Thymus (tissue), 11 donors: ENCODE measurements around the gene ANKRD13C. TPM values are rescaled to one million over a fixed set of nuclear protein-coding genes. Genes with fewer than 3 reads are reported as not detected.

Experiments used
- DNase-seq, 9 donors: peaks; one replicate each; pipeline ENCODE4 v3.0.0-alpha.2; 2013; ENCODE audit warnings: low spot score in 9 of 9, low read depth in 6 of 9, missing footprints in 1 of 9
- H3K27ac ChIP-seq, 2 donors: one replicate each; pipeline ENCODE4 v1.5.1; 2013; ENCODE audit warnings: control low read depth in 1 of 2, low read depth in 1 of 2, low read length in 1 of 2, mild to moderate bottlenecking in 1 of 2, moderate library complexity in 1 of 2
- H3K27me3 ChIP-seq, 2 donors: one replicate each; pipeline ENCODE4 v1.5.1; 2013; ENCODE audit warnings: low read length in 1 of 2; ENCODE audit not compliant: control insufficient read depth in 2 of 2, insufficient read depth in 1 of 2
- H3K36me3 ChIP-seq, 2 donors: one replicate each; pipeline ENCODE4 v1.5.1; 2013; ENCODE audit warnings: low read length in 1 of 2, mild to moderate bottlenecking in 1 of 2, moderate library complexity in 1 of 2; ENCODE audit not compliant: control insufficient read depth in 2 of 2, insufficient read depth in 2 of 2
- H3K4me1 ChIP-seq, 2 donors: one replicate each; pipeline ENCODE4 v1.5.1; 2013; ENCODE audit warnings: low read length in 2 of 2; ENCODE audit not compliant: control insufficient read depth in 2 of 2, insufficient read depth in 2 of 2
- H3K4me3 ChIP-seq, 2 donors: one replicate each; pipeline ENCODE4 v1.5.1; 2013; ENCODE audit warnings: low read length in 2 of 2, control low read depth in 1 of 2, mild to moderate bottlenecking in 1 of 2
- H3K9me3 ChIP-seq, 2 donors: one replicate each; pipeline ENCODE4 v1.5.1; 2013; ENCODE audit warnings: low read length in 1 of 2, mild to moderate bottlenecking in 1 of 2; ENCODE audit not compliant: control insufficient read depth in 2 of 2, insufficient read depth in 1 of 2
- WGBS: extraction: QIAGEN DNeasy Blood & Tissue Kit; methylation state at CpG from one replicate; pipeline ENCODE4 v1.1.7; 2013; 5-methylcytosine and 5-hydroxymethylcytosine counted together
- polyA plus RNA-seq: library from polyadenylated mRNA; stranded (reverse); fragments of 200-250 nt; gene quantifications from one replicate; pipeline ENCODE4 v1.2.3, GENCODE V29; 2013
- total RNA-seq: library from RNA; stranded (reverse); fragments of 120-200 nt; gene quantifications from one replicate; pipeline ENCODE4 v1.2.4, GENCODE V29; 2013
- donor health status: healthy.

The ANKRD13C gene
- total and polyA plus RNA-seq, 2 donors = 18.6 to 24.9 TPM

DNA sequence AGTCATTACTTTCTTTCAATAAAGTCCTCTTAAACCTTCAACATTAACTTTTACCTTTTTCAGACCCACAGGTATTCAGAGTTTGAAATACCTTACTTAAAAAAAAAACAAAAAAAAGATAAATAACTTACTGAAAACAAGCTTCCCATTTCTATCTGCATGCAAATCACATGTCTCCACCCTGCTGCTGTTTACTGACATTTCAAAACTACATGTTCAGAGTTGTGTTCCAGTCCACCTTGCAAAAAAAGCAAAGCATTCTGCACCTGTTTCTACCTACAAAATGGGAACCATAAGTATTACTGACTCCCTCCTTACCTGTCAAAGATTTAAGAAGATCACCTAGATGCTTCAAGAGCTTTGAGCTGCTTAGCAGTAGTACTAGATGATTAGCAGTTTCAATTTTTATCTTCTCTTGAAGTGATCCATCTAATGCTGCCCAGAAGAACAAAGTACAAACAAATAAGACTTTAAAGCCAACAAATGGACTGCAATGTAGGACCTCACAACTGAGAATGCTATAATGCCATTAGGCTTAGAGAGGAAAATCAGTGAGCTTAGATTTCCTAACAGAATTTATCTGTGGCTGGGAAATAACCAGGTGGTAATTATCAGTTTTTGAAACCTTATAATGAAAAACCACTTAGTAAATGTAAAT, 61.2 kb downstream of the ANKRD13C start:
- no peaks in the 10 kb centered on the region for H3K4me1 ChIP-seq
- peaks cover 4 to 37% of the 10 kb centered on the region in 2 donors for H3K36me3 ChIP-seq
- no peak overlapping the region for H3K4me3 ChIP-seq
- H3K9me3 ChIP-seq = no peaks in the 10 kb centered on the region
- H3K27me3 ChIP-seq = no peaks in the 10 kb centered on the region
- no peak overlapping the region for H3K27ac ChIP-seq
- DNase-seq = no peak

- H3K27ac ChIP-seq = no peak overlapping the region
- no peaks in the 10 kb centered on the region for H3K27me3 ChIP-seq
- no peaks in the 10 kb centered on the region for H3K9me3 ChIP-seq
- H3K36me3 ChIP-seq = peaks cover 4 to 37% of the 10 kb centered on the region in 2 donors
- 99% methylated on average over 1 of the region's 1 CpG for WGBS
- no peak overlapping the region for H3K4me3 ChIP-seq
- DNase-seq = no peak
- no peaks in the 10 kb centered on the region for H3K4me1 ChIP-seq
Measured at GRCh38 chr1:70290218-70290617, 64.3 kb downstream of the ANKRD13C start.

- no peak for DNase-seq
- Histone ChIP-seq H3K36me3 (peaks cover 4 to 20% of the 10 kb centered on the region in 2 donors), H3K27me3 (no peaks in the 10 kb centered on the region), H3K27ac (no peak overlapping the region), H3K9me3 (no peaks in the 10 kb centered on the region), H3K4me3 (no peak overlapping the region), H3K4me1 (no peaks in the 10 kb centered on the region)
Measured at GRCh38 chr1:70288166-70288565, 66.4 kb downstream of the ANKRD13C start.

GRCh38 chr1:70286453-70286852, 68.1 kb downstream of the ANKRD13C start:
- Histone ChIP-seq H3K27ac (no peak overlapping the region), H3K4me1 (no peaks in the 10 kb centered on the region), H3K9me3 (no peaks in the 10 kb centered on the region), H3K36me3 (peaks cover 4 to 15% of the 10 kb centered on the region in 2 donors), H3K27me3 (no peaks in the 10 kb centered on the region), H3K4me3 (no peak overlapping the region)
- 98% methylated on average over 5 of the region's 5 CpGs for WGBS
- no peak for DNase-seq

DNA sequence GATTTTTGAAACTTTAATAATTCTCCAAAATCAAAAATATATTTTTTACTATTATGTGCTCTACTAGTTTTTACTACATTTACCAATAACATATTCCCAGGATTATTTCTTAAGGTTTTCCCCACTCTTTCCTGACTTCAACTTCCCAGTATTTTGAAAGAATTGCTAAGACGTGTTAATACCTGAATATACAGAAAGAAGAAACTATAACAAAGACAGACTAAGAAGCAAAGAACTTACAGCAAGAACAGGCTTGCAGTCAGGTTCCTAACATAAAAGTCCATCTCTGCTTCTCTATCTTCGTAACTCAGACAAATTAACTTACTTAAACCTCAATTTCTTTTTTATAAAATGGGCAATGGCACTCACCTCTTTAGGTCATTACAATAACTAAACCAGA, 70.2 kb downstream of the ANKRD13C start:
- Histone ChIP-seq H3K27ac (no peak overlapping the region), H3K4me3 (no peak overlapping the region), H3K27me3 (no peaks in the 10 kb centered on the region), H3K9me3 (no peaks in the 10 kb centered on the region), H3K4me1 (no peaks in the 10 kb centered on the region), H3K36me3 (peaks cover 0 to 8% of the 10 kb centered on the region in 2 donors)
- 94% methylated on average over 2 of the region's 2 CpGs for WGBS
- DNase-seq = no peak

DNA sequence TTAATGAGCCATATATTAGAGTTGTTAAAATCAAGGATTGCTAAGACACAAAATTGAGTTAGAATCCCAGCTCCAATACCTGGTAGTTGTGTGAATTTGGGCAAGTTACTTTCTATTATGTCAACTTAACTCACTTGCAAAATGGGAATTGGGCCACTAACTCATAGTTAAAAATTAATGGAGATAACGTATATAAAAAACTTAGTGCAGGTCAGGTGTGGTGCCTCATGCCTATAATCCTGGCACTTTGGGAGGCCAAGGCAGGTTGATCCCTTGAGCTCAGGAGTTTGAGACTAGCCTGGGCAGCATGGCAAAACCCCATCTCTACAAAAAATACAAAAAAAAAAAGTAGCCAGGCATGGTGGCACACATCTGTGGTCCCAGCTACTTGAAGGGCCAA, 75.8 kb downstream of the ANKRD13C start:
- WGBS = 100% methylated on average over 1 of the region's 1 CpG
- no peak for DNase-seq
- Histone ChIP-seq H3K36me3 (peaks cover 0 to 13% of the 10 kb centered on the region in 2 donors), H3K4me1 (no peaks in the 10 kb centered on the region), H3K27ac (no peak overlapping the region), H3K27me3 (no peaks in the 10 kb centered on the region), H3K4me3 (no peak overlapping the region), H3K9me3 (no peaks in the 10 kb centered on the region)

- H3K36me3 ChIP-seq = peaks cover 0 to 15% of the 10 kb centered on the region in 2 donors
- WGBS = 94% methylated on average over 5 of the region's 5 CpGs
Measured at GRCh38 chr1:70277875-70278274, 76.6 kb downstream of the ANKRD13C start.

GRCh38 chr1:70265946-70266345, 88.6 kb downstream of the ANKRD13C start:
- 97% methylated on average over 1 of the region's 1 CpG for WGBS
- Histone ChIP-seq H3K4me3 (no peak overlapping the region), H3K36me3 (peaks cover 5 to 17% of the 10 kb centered on the region in 2 donors), H3K27me3 (no peaks in the 10 kb centered on the region), H3K4me1 (no peaks in the 10 kb centered on the region), H3K27ac (no peak overlapping the region), H3K9me3 (peaks cover 0 to 3% of the 10 kb centered on the region in 2 donors)
- no peak for DNase-seq

More at GRCh38 chr1:70277875-70278274, 76.6 kb downstream of the ANKRD13C start:
- Histone ChIP-seq H3K4me1 (no peaks in the 10 kb centered on the region), H3K4me3 (no peak overlapping the region), H3K9me3 (no peaks in the 10 kb centered on the region), H3K27me3 (no peaks in the 10 kb centered on the region), H3K27ac (no peak overlapping the region)
- DNase-seq = no peak

- Histone ChIP-seq H3K27ac (no peak overlapping the region), H3K36me3 (peaks cover 5 to 17% of the 10 kb centered on the region in 2 donors), H3K4me3 (no peak overlapping the region), H3K4me1 (no peaks in the 10 kb centered on the region), H3K9me3 (peaks cover 0 to 3% of the 10 kb centered on the region in 2 donors), H3K27me3 (no peaks in the 10 kb centered on the region)
- 98% methylated on average over 7 of the region's 7 CpGs for WGBS
- DNase-seq = no peak
Measured at GRCh38 chr1:70264839-70265238, 89.7 kb downstream of the ANKRD13C start.
